Measurements from ENCODE around the gene GFM1. TPM values are rescaled to one million over a fixed set of nuclear protein-coding genes. Genes with fewer than 3 reads are reported as not detected.

The GFM1 gene
- total RNA-seq, 2 experiments from 2014 or later: 36.5 to 53.7 TPM

GRCh38 chr3:158631981-158632380 is 12.3 kb upstream of the GFM1 start:
- Histone ChIP-seq H3K9me3 (ENCODE audit: low read length) (no peaks in the 10 kb centered on the region), H3K4me2 (ENCODE audit: low read length) (no peak overlapping the region), H4K20me1 (ENCODE audit: insufficient read depth, low read length) (no peaks in the 10 kb centered on the region), H3K9me2 (ENCODE audit: insufficient read depth, low read length) (no peaks in the 10 kb centered on the region), H3K27ac (ENCODE audit: low read depth, low read length, poor library complexity, severe bottlenecking) (no peak overlapping the region), H2AFZ (ENCODE audit: low read length) (no peak overlapping the region), H3K36me3 (ENCODE audit: insufficient read depth, low read length) (no peaks in the 10 kb centered on the region), H3K79me2 (ENCODE audit: insufficient read depth, low read depth, low read length) (no peaks in the 10 kb centered on the region), H3K4me1 (ENCODE audit: insufficient read depth, low read length, poor library complexity, severe bottlenecking) (no peaks in the 10 kb centered on the region), H3K4me3 (ENCODE audit: low read depth, low read length, poor library complexity, severe bottlenecking) (no peak overlapping the region)
- ChIA-PET CTCF (ENCODE audit: unreplicated experiment) (no interaction called here), POLR2A (interaction anchor here (1.1 kb wide), 1 partner anchor 12 kb away, joined by 3 read pairs; no protein-coding TSS in a partner anchor)
- TF ChIP-seq EZH2phosphoT487 (IDR thresholded peaks at IDR 0.05; ENCODE audit: borderline replicate concordance, low read depth, low read length) (no peak), CTCF (conservative IDR thresholded peaks at IDR 0.05; ENCODE audit: low read length) (no peak)
- BruUV-seq (replicated peaks): no TSS peak
- DNase-seq (ENCODE audit: low spot score): no peak
- intact Hi-C loops (cut with micrococcal nuclease; ENCODE audit: unreplicated experiment): no loop called here

GRCh38 chr3:158640646-158641045 is 3.7 kb upstream of the GFM1 start:
- BruUV-seq (replicated peaks): no TSS peak
- Histone ChIP-seq H2AFZ (ENCODE audit: low read length) (no peak overlapping the region), H3K4me1 (ENCODE audit: insufficient read depth, low read length, poor library complexity, severe bottlenecking) (peaks cover 5% of the 10 kb centered on the region), H3K9me2 (ENCODE audit: insufficient read depth, low read length) (no peaks in the 10 kb centered on the region), H3K4me3 (ENCODE audit: low read depth, low read length, poor library complexity, severe bottlenecking) (no peak overlapping the region), H3K36me3 (ENCODE audit: insufficient read depth, low read length) (peaks cover under 1% of the 10 kb centered on the region; the same call in 1 of the 2 replicates), H4K20me1 (ENCODE audit: insufficient read depth, low read length) (no peaks in the 10 kb centered on the region), H3K27ac (ENCODE audit: low read depth, low read length, poor library complexity, severe bottlenecking) (no peak overlapping the region), H3K9me3 (ENCODE audit: low read length) (no peaks in the 10 kb centered on the region), H3K4me2 (ENCODE audit: low read length) (no peak overlapping the region), H3K79me2 (ENCODE audit: insufficient read depth, low read depth, low read length) (peaks cover 12% of the 10 kb centered on the region)
- ChIA-PET CTCF (ENCODE audit: unreplicated experiment) (no interaction called here), POLR2A (no interaction called here)
- no peak for DNase-seq (ENCODE audit: low spot score)
- intact Hi-C loops (cut with micrococcal nuclease; ENCODE audit: unreplicated experiment): loop anchor here (5.0 kb wide), 1 partner anchor 533 kb away; the partner anchor contains the start of gene SHOX2
- TF ChIP-seq EZH2phosphoT487 (IDR thresholded peaks at IDR 0.05; ENCODE audit: borderline replicate concordance, low read depth, low read length): no peak
- TF ChIP-seq CTCF (conservative IDR thresholded peaks at IDR 0.05; ENCODE audit: low read length): no peak

- intact Hi-C loops (cut with micrococcal nuclease; ENCODE audit: unreplicated experiment): loop anchor here (5.0 kb wide), 1 partner anchor 535 kb away; the partner anchor contains the start of gene SHOX2
- no peak for DNase-seq (ENCODE audit: low spot score)
- TF ChIP-seq CTCF (conservative IDR thresholded peaks at IDR 0.05; ENCODE audit: low read length) (no peak), EZH2phosphoT487 (IDR thresholded peaks at IDR 0.05; ENCODE audit: borderline replicate concordance, low read depth, low read length) (no peak)
- CTCF ChIA-PET (ENCODE audit: unreplicated experiment): no interaction called here
- Histone ChIP-seq H3K27ac (ENCODE audit: low read depth, low read length, poor library complexity, severe bottlenecking) (no peak overlapping the region), H3K4me1 (ENCODE audit: insufficient read depth, low read length, poor library complexity, severe bottlenecking) (peaks cover 13% of the 10 kb centered on the region), H3K9me2 (ENCODE audit: insufficient read depth, low read length) (no peaks in the 10 kb centered on the region), H3K79me2 (ENCODE audit: insufficient read depth, low read depth, low read length) (peaks cover 25% of the 10 kb centered on the region), H3K4me2 (ENCODE audit: low read length) (no peak overlapping the region), H3K9me3 (ENCODE audit: low read length) (no peaks in the 10 kb centered on the region), H4K20me1 (ENCODE audit: insufficient read depth, low read length) (no peaks in the 10 kb centered on the region), H2AFZ (ENCODE audit: low read length) (no peak overlapping the region), H3K36me3 (ENCODE audit: insufficient read depth, low read length) (peaks cover 13% of the 10 kb centered on the region; the same call in 1 of the 2 replicates), H3K4me3 (ENCODE audit: low read depth, low read length, poor library complexity, severe bottlenecking) (no peak overlapping the region)
- no TSS peak for BruUV-seq (replicated peaks)
- POLR2A ChIA-PET: interaction anchor here (0.6 to 1.1 kb wide), 2 partner anchors 8 to 1776 kb away, joined by 3 to 4 read pairs; no protein-coding TSS in a partner anchor
These were observed 2.3 kb upstream of the GFM1 start for GRCh38 chr3:158642005-158642404.

Measured in OCI-LY7 (cell line).